Measurements from ENCODE around the gene EPHB4.
"Not testable (repeated sequence)": the region's sequence is repeated elsewhere in the genome, so short reads cannot be mapped to it uniquely, and the experiment has no call there.

The EPHB4 gene

GRCh38 chr7:100865372-100865911 is 38.1 kb upstream of the EPHB4 start:
- H3K27me3 ChIP-seq (ENCODE audit: low read depth, low read length): no peaks in the 10 kb centered on the region
- H3K4me3 ChIP-seq (ENCODE audit: low read depth in 1 of 2, low read length in 2 of 2): peak overlapping the region in 1 of 2 donors; percentile 35
- peaks cover 10 to 35% of the 10 kb centered on the region in 2 donors for H3K4me1 ChIP-seq (ENCODE audit: control insufficient read depth in 1 of 2, insufficient read depth in 2 of 2, low read length in 2 of 2)
- no peaks in the 10 kb centered on the region for H3K9me3 ChIP-seq (ENCODE audit: control insufficient read depth in 1 of 2, low read length in 2 of 2)
- H3K36me3 ChIP-seq (ENCODE audit: control insufficient read depth in 1 of 2, insufficient read depth in 2 of 2, low read length in 2 of 2): peaks cover 13 to 24% of the 10 kb centered on the region in 2 donors
- H3K27ac ChIP-seq (ENCODE audit: low read length): peak overlapping the region; percentile 16

GRCh38 chr7:100864263-100864845 is 37.0 kb upstream of the EPHB4 start:
- Histone ChIP-seq H3K4me3 (ENCODE audit: low read depth in 1 of 2, low read length in 2 of 2) (no peak overlapping the region), H3K36me3 (ENCODE audit: control insufficient read depth in 1 of 2, insufficient read depth in 2 of 2, low read length in 2 of 2) (peaks cover 21 to 33% of the 10 kb centered on the region in 2 donors), H3K27ac (ENCODE audit: low read length) (no peak overlapping the region), H3K27me3 (ENCODE audit: low read depth, low read length) (no peaks in the 10 kb centered on the region), H3K4me1 (ENCODE audit: control insufficient read depth in 1 of 2, insufficient read depth in 2 of 2, low read length in 2 of 2) (peaks cover 10 to 35% of the 10 kb centered on the region in 2 donors), H3K9me3 (ENCODE audit: control insufficient read depth in 1 of 2, low read length in 2 of 2) (no peaks in the 10 kb centered on the region)

GRCh38 chr7:100863406-100863950 is 36.2 kb upstream of the EPHB4 start:
- Histone ChIP-seq H3K4me1 (ENCODE audit: control insufficient read depth in 1 of 2, insufficient read depth in 2 of 2, low read length in 2 of 2) (peaks cover 10 to 29% of the 10 kb centered on the region in 2 donors), H3K4me3 (ENCODE audit: low read depth in 1 of 2, low read length in 2 of 2) (no peak overlapping the region), H3K27ac (ENCODE audit: low read length) (no peak overlapping the region), H3K9me3 (ENCODE audit: control insufficient read depth in 1 of 2, low read length in 2 of 2) (no peaks in the 10 kb centered on the region), H3K36me3 (ENCODE audit: control insufficient read depth in 1 of 2, insufficient read depth in 2 of 2, low read length in 2 of 2) (peaks cover 21 to 41% of the 10 kb centered on the region in 2 donors), H3K27me3 (ENCODE audit: low read depth, low read length) (no peaks in the 10 kb centered on the region)

GRCh38 chr7:100861616-100861985 is 34.3 kb upstream of the EPHB4 start:
- no peak overlapping the region for H3K4me3 ChIP-seq (ENCODE audit: low read depth in 1 of 2, low read length in 2 of 2)
- H3K36me3 ChIP-seq (ENCODE audit: control insufficient read depth in 1 of 2, insufficient read depth in 2 of 2, low read length in 2 of 2): peaks cover 21 to 51% of the 10 kb centered on the region in 2 donors
- no peaks in the 10 kb centered on the region for H3K9me3 ChIP-seq (ENCODE audit: control insufficient read depth in 1 of 2, low read length in 2 of 2)
- peaks cover 7 to 20% of the 10 kb centered on the region in 2 donors for H3K4me1 ChIP-seq (ENCODE audit: control insufficient read depth in 1 of 2, insufficient read depth in 2 of 2, low read length in 2 of 2)
- no peaks in the 10 kb centered on the region for H3K27me3 ChIP-seq (ENCODE audit: low read depth, low read length)
- H3K27ac ChIP-seq (ENCODE audit: low read length): no peak overlapping the region

- Histone ChIP-seq H3K4me3 (ENCODE audit: low read depth in 1 of 2, low read length in 2 of 2) (no peak overlapping the region), H3K27me3 (ENCODE audit: low read depth, low read length) (no peaks in the 10 kb centered on the region), H3K36me3 (ENCODE audit: control insufficient read depth in 1 of 2, insufficient read depth in 2 of 2, low read length in 2 of 2) (peaks cover 21 to 51% of the 10 kb centered on the region in 2 donors), H3K27ac (ENCODE audit: low read length) (no peak overlapping the region), H3K9me3 (ENCODE audit: control insufficient read depth in 1 of 2, low read length in 2 of 2) (no peaks in the 10 kb centered on the region), H3K4me1 (ENCODE audit: control insufficient read depth in 1 of 2, insufficient read depth in 2 of 2, low read length in 2 of 2) (peaks cover 5 to 13% of the 10 kb centered on the region in 2 donors)
Measured at GRCh38 chr7:100860702-100861615, 33.6 kb upstream of the EPHB4 start.

- Histone ChIP-seq H3K27ac (ENCODE audit: low read length) (no peak overlapping the region), H3K9me3 (ENCODE audit: control insufficient read depth in 1 of 2, low read length in 2 of 2) (no peaks in the 10 kb centered on the region), H3K4me3 (ENCODE audit: low read depth in 1 of 2, low read length in 2 of 2) (no peak overlapping the region), H3K27me3 (ENCODE audit: low read depth, low read length) (no peaks in the 10 kb centered on the region), H3K36me3 (ENCODE audit: control insufficient read depth in 1 of 2, insufficient read depth in 2 of 2, low read length in 2 of 2) (peaks cover 21 to 51% of the 10 kb centered on the region in 2 donors), H3K4me1 (ENCODE audit: control insufficient read depth in 1 of 2, insufficient read depth in 2 of 2, low read length in 2 of 2) (peaks cover 5 to 9% of the 10 kb centered on the region in 2 donors)
Measured at GRCh38 chr7:100859856-100860255, 32.5 kb upstream of the EPHB4 start.

GRCh38 chr7:100856871-100857282 is 29.6 kb upstream of the EPHB4 start:
- Histone ChIP-seq H3K4me3 (ENCODE audit: low read depth in 1 of 2, low read length in 2 of 2) (no peak overlapping the region), H3K36me3 (ENCODE audit: control insufficient read depth in 1 of 2, insufficient read depth in 2 of 2, low read length in 2 of 2) (peaks cover 13 to 42% of the 10 kb centered on the region in 2 donors), H3K27me3 (ENCODE audit: low read depth, low read length) (no peaks in the 10 kb centered on the region), H3K9me3 (ENCODE audit: control insufficient read depth in 1 of 2, low read length in 2 of 2) (no peaks in the 10 kb centered on the region), H3K27ac (ENCODE audit: low read length) (no peak overlapping the region), H3K4me1 (ENCODE audit: control insufficient read depth in 1 of 2, insufficient read depth in 2 of 2, low read length in 2 of 2) (peaks cover 2 to 15% of the 10 kb centered on the region in 2 donors)

- H3K27ac ChIP-seq (ENCODE audit: low read length): no peak overlapping the region
- peaks cover 9 to 29% of the 10 kb centered on the region in 2 donors for H3K36me3 ChIP-seq (ENCODE audit: control insufficient read depth in 1 of 2, insufficient read depth in 2 of 2, low read length in 2 of 2)
Measured at GRCh38 chr7:100855515-100855914, 28.2 kb upstream of the EPHB4 start.

GRCh38 chr7:100854899-100855298 is 27.6 kb upstream of the EPHB4 start:
- not testable (repeated sequence) for H3K27ac ChIP-seq (ENCODE audit: low read length); H3K4me3 ChIP-seq (ENCODE audit: low read depth in 1 of 2, low read length in 2 of 2); H3K27me3 ChIP-seq (ENCODE audit: low read depth, low read length); H3K9me3 ChIP-seq (ENCODE audit: control insufficient read depth in 1 of 2, low read length in 2 of 2)
- peaks cover 5 to 18% of the 10 kb centered on the region in 2 donors for H3K4me1 ChIP-seq (ENCODE audit: control insufficient read depth in 1 of 2, insufficient read depth in 2 of 2, low read length in 2 of 2)
- peaks cover 2 to 24% of the 10 kb centered on the region in 2 donors for H3K36me3 ChIP-seq (ENCODE audit: control insufficient read depth in 1 of 2, insufficient read depth in 2 of 2, low read length in 2 of 2)

More at GRCh38 chr7:100855515-100855914, 28.2 kb upstream of the EPHB4 start:
- no peaks in the 10 kb centered on the region for H3K27me3 ChIP-seq (ENCODE audit: low read depth, low read length)
- H3K4me1 ChIP-seq (ENCODE audit: control insufficient read depth in 1 of 2, insufficient read depth in 2 of 2, low read length in 2 of 2): peaks cover 5 to 18% of the 10 kb centered on the region in 2 donors
- H3K9me3 ChIP-seq (ENCODE audit: control insufficient read depth in 1 of 2, low read length in 2 of 2): no peaks in the 10 kb centered on the region
- H3K4me3 ChIP-seq (ENCODE audit: low read depth in 1 of 2, low read length in 2 of 2): no peak overlapping the region

- Histone ChIP-seq H3K27me3 (ENCODE audit: low read depth, low read length) (no peaks in the 10 kb centered on the region), H3K27ac (ENCODE audit: low read length) (no peak overlapping the region), H3K4me3 (ENCODE audit: low read depth in 1 of 2, low read length in 2 of 2) (no peak overlapping the region), H3K4me1 (ENCODE audit: control insufficient read depth in 1 of 2, insufficient read depth in 2 of 2, low read length in 2 of 2) (peaks cover 5 to 18% of the 10 kb centered on the region in 2 donors), H3K36me3 (ENCODE audit: control insufficient read depth in 1 of 2, insufficient read depth in 2 of 2, low read length in 2 of 2) (peaks cover 0 to 18% of the 10 kb centered on the region in 2 donors), H3K9me3 (ENCODE audit: control insufficient read depth in 1 of 2, low read length in 2 of 2) (no peaks in the 10 kb centered on the region)
Measured at GRCh38 chr7:100854146-100854895, 27.0 kb upstream of the EPHB4 start.

All from muscle layer of duodenum (tissue), 2 donors.